Upper lobe of right lung (tissue), 1 donor: Measurements from ENCODE around the gene POFUT2. TPM values are rescaled to one million over a fixed set of nuclear protein-coding genes. Genes with fewer than 3 reads are reported as not detected.
A peak's percentile ranks its signal among the peaks of the same experiment; 100 is the strongest.

ENCODE experiments used
- ATAC-seq: fragments of 200-7000 bp; cut with Tn5 transposase; one replicate; pipeline ENCODE4 v1.9.1; 2020; ENCODE audit warnings: mild to moderate bottlenecking, moderate library complexity
- DNase-seq: peaks from one replicate; pipeline ENCODE4 v3.0.0-alpha.2; 2020
- H3K27ac ChIP-seq: fragments of 200-600 bp; one replicate; pipeline ENCODE4 v1.8.0; 2022
- H3K27me3 ChIP-seq: fragments of 200-600 bp; one replicate; pipeline ENCODE4 v1.8.0; 2022; ENCODE audit warnings: mild to moderate bottlenecking
- H3K36me3 ChIP-seq: fragments of 200-600 bp; one replicate; pipeline ENCODE4 v1.8.0; 2022
- H3K4me1 ChIP-seq: fragments of 200-600 bp; one replicate; pipeline ENCODE4 v1.8.0; 2022
- H3K4me3 ChIP-seq: fragments of 200-600 bp; one replicate; pipeline ENCODE4 v1.8.0; 2022; ENCODE audit warnings: mild to moderate bottlenecking
- H3K9me3 ChIP-seq: fragments of 200-600 bp; one replicate; pipeline ENCODE4 v1.8.0; 2022
- CTCF ChIP-seq: fragments of 200-600 bp; IDR thresholded peaks from one replicate; pipeline ENCODE4 v1.8.0; 2022; ENCODE audit warnings: antibody characterized with exemption
- intact Hi-C: fragments of 100-400 bp; cut with DNase I; formaldehyde crosslinking; loops from one replicate; pipeline ENCODE4 v1.11.0; 2022
- long read RNA-seq: library from polyadenylated mRNA; unstranded; transcript quantifications from one replicate; pipeline ENCODE4 v2.0.0, GENCODE V29; 2021
- total RNA-seq: library from RNA; stranded (reverse); fragmentation: NEBNext Ultra II Directional; extraction: Animal tissue kit (Norgen Biotek cat#: 25700); gene quantifications from one replicate; pipeline ENCODE4 v1.2.1, GENCODE V29; 2021
- donor health status: DM: no; HTN: yes; CAD: no; lungs with severe emphysema.

Gene POFUT2
- 29.0 TPM for total RNA-seq
- long read RNA-seq, transcript POFUT2-203 (9 exons, 2,871 nt), result major isoform, 22 of 53 reads
- long read RNA-seq, partial matches to known transcripts, result 8 of 53 reads
- long read RNA-seq, other reads (novel, unspliced or antisense), result 21 of 53 reads

- Histone ChIP-seq H3K9me3 (no peaks in the 10 kb centered on the region), H3K27me3 (no peaks in the 10 kb centered on the region), H3K4me1 (peaks cover 26% of the 10 kb centered on the region), H3K36me3 (peaks cover 30% of the 10 kb centered on the region), H3K4me3 (peak within 1 kb of the TSS; percentile 67), H3K27ac (peak within 1 kb of the TSS; percentile 78)
- no peak for TF ChIP-seq CTCF
- DNase-seq, result peak; percentile 98
- intact Hi-C loops, result no loop called here
- peak; percentile 92 for ATAC-seq
Observed at GRCh38 chr21:45287438-45288391, at the start of gene POFUT2. POFUT2 (minus strand) TSS chr21:45287895; CDS start chr21:45287871, 24 bp downstream.

GRCh38 chr21:45336870-45337269 lies 49.2 kb upstream of the POFUT2 start:
- no peak for TF ChIP-seq CTCF
- H3K27me3 ChIP-seq, result no peaks in the 10 kb centered on the region
- peaks cover 4% of the 10 kb centered on the region for H3K4me1 ChIP-seq
- H3K4me3 ChIP-seq, result no peak overlapping the region
- DNase-seq (peak; percentile 48), ATAC-seq (no peak)
- intact Hi-C loops, result no loop called here
- no peaks in the 10 kb centered on the region for H3K9me3 ChIP-seq
- H3K36me3 ChIP-seq, result no peaks in the 10 kb centered on the region
- no peak overlapping the region for H3K27ac ChIP-seq

GRCh38 chr21:45336535-45336810 lies 48.8 kb upstream of the POFUT2 start:
- intact Hi-C loops, result no loop called here
- Histone ChIP-seq H3K4me3 (no peak overlapping the region), H3K27me3 (no peaks in the 10 kb centered on the region), H3K9me3 (no peaks in the 10 kb centered on the region), H3K27ac (no peak overlapping the region), H3K36me3 (no peaks in the 10 kb centered on the region), H3K4me1 (peaks cover 1% of the 10 kb centered on the region)
- DNase-seq, result no peak
- no peak for ATAC-seq
- TF ChIP-seq CTCF, result no peak

- Histone ChIP-seq H3K4me1 (no peaks in the 10 kb centered on the region), H3K4me3 (no peak overlapping the region), H3K9me3 (no peaks in the 10 kb centered on the region), H3K27ac (no peak overlapping the region), H3K36me3 (no peaks in the 10 kb centered on the region), H3K27me3 (no peaks in the 10 kb centered on the region)
- no peak for TF ChIP-seq CTCF
- DNase-seq, result peak; percentile 64
- ATAC-seq, result peak; percentile 11
- intact Hi-C loops, result no loop called here
Observed at GRCh38 chr21:45335761-45336534, 48.3 kb upstream of the POFUT2 start.

- ATAC-seq (no peak), DNase-seq (no peak)
- intact Hi-C loops, result no loop called here
- H3K4me3 ChIP-seq, result no peak overlapping the region
- H3K4me1 ChIP-seq, result peaks cover 1% of the 10 kb centered on the region
- no peak overlapping the region for H3K27ac ChIP-seq
- no peaks in the 10 kb centered on the region for H3K9me3 ChIP-seq
- no peaks in the 10 kb centered on the region for H3K27me3 ChIP-seq
- no peaks in the 10 kb centered on the region for H3K36me3 ChIP-seq
- no peak for TF ChIP-seq CTCF
Observed at GRCh38 chr21:45335151-45335760, 47.6 kb upstream of the POFUT2 start.
